HFFc6 (cell line): ENCODE data around the gene ICAM2. TPM values are rescaled to one million over a fixed set of nuclear protein-coding genes. Genes with fewer than 3 reads are reported as not detected.
A peak's percentile ranks its signal among the peaks of the same experiment; 100 is the strongest.
"Not testable (repeated sequence)": the region's sequence is repeated elsewhere in the genome, so short reads cannot be mapped to it uniquely, and the experiment has no call there.

Source experiments
- DNase-seq: peaks from one replicate; pipeline ENCODE4 v3.0.0-alpha.2; 2018
- H3K27ac Mint-ChIP-seq: 2 replicates; pipeline ENCODE4 v1.8.0; 2020; ENCODE audit warnings: mild to moderate bottlenecking, mixed read lengths
- H3K27me3 Mint-ChIP-seq: 2 replicates; pipeline ENCODE4 v1.8.0; 2021; ENCODE audit warnings: mild to moderate bottlenecking, moderate library complexity, mixed read lengths; ENCODE audit not compliant: insufficient read depth
- H3K36me3 Mint-ChIP-seq: 2 replicates; pipeline ENCODE4 v1.8.0; 2021; ENCODE audit warnings: low read depth, mixed read lengths
- H3K4me1 Mint-ChIP-seq: 2 replicates; pipeline ENCODE4 v1.8.0; 2020; ENCODE audit warnings: low read depth, mixed read lengths
- H3K4me3 Mint-ChIP-seq: 2 replicates; pipeline ENCODE4 v1.8.0; 2020; ENCODE audit warnings: mild to moderate bottlenecking, moderate library complexity, mixed read lengths
- H3K9me3 Mint-ChIP-seq: 2 replicates; pipeline ENCODE4 v1.8.0; 2020; ENCODE audit warnings: mild to moderate bottlenecking, mixed read lengths
- CTCF ChIP-seq: fragments of 200-600 bp; sonication (generic); IDR thresholded peaks from 2 replicates; pipeline ENCODE4 v1.5.0; 2021; ENCODE audit warnings: antibody characterized with exemption, mild to moderate bottlenecking
- total RNA-seq, 6 experiments: library from RNA; stranded (reverse); fragmentation: NEBNext Ultra II Directional; extraction: Animal tissue kit (Norgen Biotek cat#: 25700); gene quantifications; 2 replicates in 1 of 6; 3 replicates in 5 of 6; pipeline ENCODE4 v1.2.3, GENCODE V29; 2021

The ICAM2 gene
- total RNA-seq, 6 experiments from 2014 or later: 0.91 to 2.5 (median 1.3) TPM

- peaks cover 10% of the 10 kb centered on the region for H3K9me3 Mint-ChIP-seq
- peaks cover 19% of the 10 kb centered on the region for H3K4me1 Mint-ChIP-seq
- no peak for DNase-seq
- peaks cover 10% of the 10 kb centered on the region for H3K36me3 Mint-ChIP-seq
- peaks cover 14% of the 10 kb centered on the region for H3K27me3 Mint-ChIP-seq
- H3K27ac Mint-ChIP-seq: no peak overlapping the region
- no peak overlapping the region for H3K4me3 Mint-ChIP-seq
- no peak for TF ChIP-seq CTCF
These were observed 33.6 kb downstream of the ICAM2 start for GRCh38 chr17:63986821-63987220.

GRCh38 chr17:63985387-63986140 is 34.9 kb downstream of the ICAM2 start:
- peak overlapping the region; percentile 38; the same call in 1 of the 2 replicates for H3K27ac Mint-ChIP-seq
- TF ChIP-seq CTCF: no peak
- peaks cover 7% of the 10 kb centered on the region for H3K27me3 Mint-ChIP-seq
- peaks cover 12% of the 10 kb centered on the region for H3K36me3 Mint-ChIP-seq
- peaks cover 13% of the 10 kb centered on the region for H3K9me3 Mint-ChIP-seq
- DNase-seq: no peak
- peaks cover 22% of the 10 kb centered on the region for H3K4me1 Mint-ChIP-seq
- no peak overlapping the region for H3K4me3 Mint-ChIP-seq

- TF ChIP-seq CTCF: no peak
- Mint-ChIP-seq H3K27ac (peak overlapping the region; percentile 38; the same call in 1 of the 2 replicates), H3K9me3 (peaks cover 13% of the 10 kb centered on the region), H3K4me1 (peaks cover 30% of the 10 kb centered on the region), H3K27me3 (peaks cover 4% of the 10 kb centered on the region), H3K36me3 (peaks cover 12% of the 10 kb centered on the region), H3K4me3 (no peak overlapping the region)
- DNase-seq: peak; percentile 87
These were observed 35.6 kb downstream of the ICAM2 start for GRCh38 chr17:63984651-63985386.

- Mint-ChIP-seq H3K9me3 (peaks cover 13% of the 10 kb centered on the region), H3K36me3 (peaks cover 12% of the 10 kb centered on the region), H3K27me3 (peaks cover 2% of the 10 kb centered on the region), H3K27ac (no peak overlapping the region), H3K4me3 (no peak overlapping the region), H3K4me1 (peaks cover 31% of the 10 kb centered on the region)
- no peak for TF ChIP-seq CTCF
- no peak for DNase-seq
These were observed 36.2 kb downstream of the ICAM2 start for GRCh38 chr17:63984236-63984635.

GRCh38 chr17:63983320-63983719 is 37.1 kb downstream of the ICAM2 start:
- H3K27ac Mint-ChIP-seq: no peak overlapping the region
- peaks cover 12% of the 10 kb centered on the region for H3K36me3 Mint-ChIP-seq
- H3K9me3 Mint-ChIP-seq: peaks cover 13% of the 10 kb centered on the region
- H3K4me1 Mint-ChIP-seq: peaks cover 31% of the 10 kb centered on the region
- TF ChIP-seq CTCF: no peak
- H3K27me3 Mint-ChIP-seq: peaks cover 2% of the 10 kb centered on the region
- DNase-seq: no peak
- no peak overlapping the region for H3K4me3 Mint-ChIP-seq

GRCh38 chr17:63982641-63983040 is 37.8 kb downstream of the ICAM2 start:
- H3K4me3 Mint-ChIP-seq, H3K27ac Mint-ChIP-seq, H3K27me3 Mint-ChIP-seq, DNase-seq: not testable (repeated sequence)
- Mint-ChIP-seq H3K4me1 (peaks cover 31% of the 10 kb centered on the region), H3K9me3 (peaks cover 13% of the 10 kb centered on the region), H3K36me3 (peaks cover 12% of the 10 kb centered on the region)
